Body of pancreas (tissue), 4 donors: ENCODE data around the gene RNF32.

Experiments used
- POLR2A ChIP-seq, 3 donors: fragments of 450-650 bp; IDR thresholded peaks; one replicate each; pipeline ENCODE4 v1.6.1; 2016; ENCODE audit warnings: antibody characterized with exemption in 3 of 3, mild to moderate bottlenecking in 2 of 3
- TF ChIP-seq, protein P1 (sequence below), 7 experiments: fragments of 450-650 bp in 4 of 7; fragments of 200-600 bp in 3 of 7; sonication (generic) in 3 of 7; IDR thresholded peaks; one replicate each; pipeline ENCODE4 v1.5.1; 2016 to 2019; ENCODE audit warnings: antibody characterized with exemption in 7 of 7

GRCh38 chr7:156665101-156665500 is 24.5 kb downstream of the RNF32 start:
- TF ChIP-seq POLR2A (IDR thresholded peaks at IDR 0.05), result no peak
- TF ChIP-seq, protein P1, sequence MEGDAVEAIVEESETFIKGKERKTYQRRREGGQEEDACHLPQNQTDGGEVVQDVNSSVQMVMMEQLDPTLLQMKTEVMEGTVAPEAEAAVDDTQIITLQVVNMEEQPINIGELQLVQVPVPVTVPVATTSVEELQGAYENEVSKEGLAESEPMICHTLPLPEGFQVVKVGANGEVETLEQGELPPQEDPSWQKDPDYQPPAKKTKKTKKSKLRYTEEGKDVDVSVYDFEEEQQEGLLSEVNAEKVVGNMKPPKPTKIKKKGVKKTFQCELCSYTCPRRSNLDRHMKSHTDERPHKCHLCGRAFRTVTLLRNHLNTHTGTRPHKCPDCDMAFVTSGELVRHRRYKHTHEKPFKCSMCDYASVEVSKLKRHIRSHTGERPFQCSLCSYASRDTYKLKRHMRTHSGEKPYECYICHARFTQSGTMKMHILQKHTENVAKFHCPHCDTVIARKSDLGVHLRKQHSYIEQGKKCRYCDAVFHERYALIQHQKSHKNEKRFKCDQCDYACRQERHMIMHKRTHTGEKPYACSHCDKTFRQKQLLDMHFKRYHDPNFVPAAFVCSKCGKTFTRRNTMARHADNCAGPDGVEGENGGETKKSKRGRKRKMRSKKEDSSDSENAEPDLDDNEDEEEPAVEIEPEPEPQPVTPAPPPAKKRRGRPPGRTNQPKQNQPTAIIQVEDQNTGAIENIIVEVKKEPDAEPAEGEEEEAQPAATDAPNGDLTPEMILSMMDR (IDR thresholded peaks at IDR 0.05), result no peak
